Measurements from ENCODE around the gene TMEM221. TPM values are rescaled to one million over a fixed set of nuclear protein-coding genes. Genes with fewer than 3 reads are reported as not detected.

TMEM221 gene
- total and polyA plus RNA-seq, 2 experiments from 2014 or later, result 0.22 to 0.30 TPM

DNA sequence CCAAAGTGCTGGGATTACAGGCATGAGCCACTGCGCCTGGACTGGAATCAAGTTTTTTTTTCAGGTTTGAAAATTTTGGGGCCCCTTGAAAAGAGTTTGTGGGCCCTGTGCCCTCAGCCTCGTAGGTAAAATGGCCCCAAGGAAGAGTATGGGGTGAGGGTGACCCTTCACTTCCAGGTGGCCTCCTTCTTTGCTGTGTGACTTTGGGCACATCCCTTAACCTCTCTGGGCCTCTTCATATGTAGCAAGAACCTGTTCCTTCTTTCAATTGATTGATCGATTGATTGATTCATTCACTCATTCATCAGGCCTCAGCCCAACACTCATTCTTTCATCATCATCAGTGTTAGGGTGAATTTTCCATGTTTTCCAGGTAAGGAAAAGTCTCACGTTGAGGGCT is 3.4 kb upstream of the TMEM221 start:
- DNase-seq, result no peak
- in situ Hi-C loops (cut with MboI), result no loop called here
- no peak overlapping the region for H3K9ac ChIP-seq
- no peak overlapping the region for H3K4me2 ChIP-seq (ENCODE audit: unreplicated experiment)
- H3K9me3 ChIP-seq (ENCODE audit: low read depth), result no peaks in the 10 kb centered on the region
- 66 to 70% methylated on average over 4 of the region's 4 CpGs for WGBS, 2 experiments (ENCODE audit: low coverage in 1 of 2, low lambda C conversion rate in 2 of 2, missing lambda C conversion rate in 2 of 2)
- no peaks in the 10 kb centered on the region for H3K79me2 ChIP-seq (ENCODE audit: insufficient read depth)
- H3K9me2 ChIP-seq (ENCODE audit: insufficient read depth), result no peaks in the 10 kb centered on the region
- no peaks in the 10 kb centered on the region for H3F3A ChIP-seq (ENCODE audit: insufficient read depth)
- H2AFZ ChIP-seq, result no peak overlapping the region
- H4K20me1 ChIP-seq (ENCODE audit: insufficient read depth), result no peaks in the 10 kb centered on the region
- peaks cover 16% of the 10 kb centered on the region; the same call in 1 of the 2 replicates for H3K27me3 ChIP-seq (replicated peaks; ENCODE audit: insufficient read depth)
- H3K4me1 ChIP-seq (ENCODE audit: insufficient read depth), result no peaks in the 10 kb centered on the region
- no peak overlapping the region for H3K27ac ChIP-seq
- H3K36me3 ChIP-seq (ENCODE audit: low read depth), result no peaks in the 10 kb centered on the region
- H3K4me3 ChIP-seq, result no peak overlapping the region
- no peak for TF ChIP-seq EZH2 (IDR thresholded peaks at IDR 0.05; ENCODE audit: insufficient read depth, poor library complexity, severe bottlenecking)
- TF ChIP-seq EZH2phosphoT487 (IDR thresholded peaks at IDR 0.05; ENCODE audit: insufficient read depth, low read depth), result no peak

- in situ Hi-C loops (cut with MboI), result no loop called here
- Histone ChIP-seq H4K20me1 (ENCODE audit: insufficient read depth) (no peaks in the 10 kb centered on the region), H3K36me3 (ENCODE audit: low read depth) (no peaks in the 10 kb centered on the region), H3K9me3 (ENCODE audit: low read depth) (no peaks in the 10 kb centered on the region), H3K79me2 (ENCODE audit: insufficient read depth) (no peaks in the 10 kb centered on the region), H2AFZ (no peak overlapping the region), H3K27me3 (replicated peaks; ENCODE audit: insufficient read depth) (peaks cover 12% of the 10 kb centered on the region; the same call in 1 of the 2 replicates), H3F3A (ENCODE audit: insufficient read depth) (no peaks in the 10 kb centered on the region), H3K4me2 (ENCODE audit: unreplicated experiment) (no peak overlapping the region), H3K4me1 (ENCODE audit: insufficient read depth) (no peaks in the 10 kb centered on the region), H3K4me3 (no peak overlapping the region), H3K27ac (no peak overlapping the region), H3K9me2 (ENCODE audit: insufficient read depth) (no peaks in the 10 kb centered on the region), H3K9ac (no peak overlapping the region)
- TF ChIP-seq EZH2 (IDR thresholded peaks at IDR 0.05; ENCODE audit: insufficient read depth, poor library complexity, severe bottlenecking) (no peak), EZH2phosphoT487 (IDR thresholded peaks at IDR 0.05; ENCODE audit: insufficient read depth, low read depth) (no peak)
- 59 to 77% methylated on average over 7 to 8 of the region's 8 CpGs for WGBS, 2 experiments (ENCODE audit: low coverage in 1 of 2, low lambda C conversion rate in 2 of 2, missing lambda C conversion rate in 2 of 2)
- no peak for DNase-seq
These were observed 2.0 kb upstream of the TMEM221 start for GRCh38 chr19:17450264-17451075.

- Histone ChIP-seq H3F3A (ENCODE audit: insufficient read depth) (no peaks in the 10 kb centered on the region), H3K9me2 (ENCODE audit: insufficient read depth) (no peaks in the 10 kb centered on the region), H3K4me2 (ENCODE audit: unreplicated experiment) (no peak overlapping the region), H3K79me2 (ENCODE audit: insufficient read depth) (no peaks in the 10 kb centered on the region), H2AFZ (no peak overlapping the region), H3K27ac (no peak overlapping the region), H3K36me3 (ENCODE audit: low read depth) (no peaks in the 10 kb centered on the region), H3K27me3 (replicated peaks; ENCODE audit: insufficient read depth) (no peaks in the 10 kb centered on the region), H3K9me3 (ENCODE audit: low read depth) (no peaks in the 10 kb centered on the region), H3K4me1 (ENCODE audit: insufficient read depth) (no peaks in the 10 kb centered on the region), H4K20me1 (ENCODE audit: insufficient read depth) (no peaks in the 10 kb centered on the region), H3K9ac (no peak overlapping the region), H3K4me3 (peak overlapping the region; percentile 66)
- no peak for DNase-seq
- 67 to 96% methylated on average over 2 to 3 of the region's 5 CpGs for whole genome bisulfite sequencing, 2 experiments (ENCODE audit: low coverage in 1 of 2, low lambda C conversion rate in 2 of 2, missing lambda C conversion rate in 2 of 2)
- in situ Hi-C loops (cut with MboI), result no loop called here
- TF ChIP-seq EZH2 (IDR thresholded peaks at IDR 0.05; ENCODE audit: insufficient read depth, poor library complexity, severe bottlenecking) (no peak), EZH2phosphoT487 (IDR thresholded peaks at IDR 0.05; ENCODE audit: insufficient read depth, low read depth) (no peak)
These were observed 751 bp downstream of the TMEM221 start for GRCh38 chr19:17447704-17448130.

DNA sequence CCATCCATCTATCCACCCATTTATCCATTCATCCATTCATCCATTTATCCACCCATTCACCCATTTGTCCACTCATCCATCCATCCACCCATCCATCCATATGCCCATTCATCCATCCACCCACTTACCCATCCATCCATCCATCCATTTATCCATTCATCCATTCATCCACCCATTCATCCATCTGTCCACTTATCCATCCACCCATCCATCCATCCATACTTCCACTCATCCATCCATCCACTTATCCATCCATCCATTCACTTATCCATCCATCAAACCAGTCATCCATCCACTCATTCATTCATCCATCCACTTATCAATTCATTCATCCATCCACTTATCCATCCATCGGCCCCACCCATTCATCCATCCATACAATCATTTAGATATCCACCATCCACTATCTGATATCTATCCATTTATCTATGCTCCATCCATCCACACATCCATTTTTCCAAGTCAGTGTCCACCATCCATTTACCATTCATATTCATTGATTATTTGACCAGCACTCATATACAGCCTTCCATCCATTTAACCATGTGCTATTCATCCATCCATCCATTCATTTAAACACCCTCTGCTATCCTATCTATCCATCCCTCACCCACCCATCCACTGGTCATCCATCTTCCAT is 2.8 kb downstream of the TMEM221 start:
- TF ChIP-seq EZH2phosphoT487 (IDR thresholded peaks at IDR 0.05; ENCODE audit: insufficient read depth, low read depth) (no peak), EZH2 (IDR thresholded peaks at IDR 0.05; ENCODE audit: insufficient read depth, poor library complexity, severe bottlenecking) (no peak)
- Histone ChIP-seq H3K79me2 (ENCODE audit: insufficient read depth) (no peaks in the 10 kb centered on the region), H3K4me2 (ENCODE audit: unreplicated experiment) (no peak overlapping the region), H3K27me3 (replicated peaks; ENCODE audit: insufficient read depth) (no peaks in the 10 kb centered on the region), H3K36me3 (ENCODE audit: low read depth) (no peaks in the 10 kb centered on the region), H3K9ac (no peak overlapping the region), H3K27ac (no peak overlapping the region), H2AFZ (no peak overlapping the region), H4K20me1 (ENCODE audit: insufficient read depth) (no peaks in the 10 kb centered on the region), H3K9me3 (ENCODE audit: low read depth) (no peaks in the 10 kb centered on the region), H3K4me3 (no peak overlapping the region), H3F3A (ENCODE audit: insufficient read depth) (peaks cover 7% of the 10 kb centered on the region), H3K9me2 (ENCODE audit: insufficient read depth) (no peaks in the 10 kb centered on the region), H3K4me1 (ENCODE audit: insufficient read depth) (peaks cover 6% of the 10 kb centered on the region; the same call in 1 of the 2 replicates)
- 93 to 95% methylated on average over 1 of the region's 1 CpG for WGBS, 2 experiments (ENCODE audit: low coverage in 1 of 2, low lambda C conversion rate in 2 of 2, missing lambda C conversion rate in 2 of 2)
- no peak for DNase-seq
- in situ Hi-C loops (cut with MboI), result no loop called here

All from GM23248 (cell line).